ENCODE measurements around the gene FAM25A. TPM values are rescaled to one million over a fixed set of nuclear protein-coding genes. Genes with fewer than 3 reads are reported as not detected.
"Not testable (repeated sequence)": the region's sequence is repeated elsewhere in the genome, so short reads cannot be mapped to it uniquely, and the experiment has no call there.

Gene FAM25A
- total RNA-seq, 1 experiment from 2014 or later, result 2.7 TPM

- ATAC-seq; H3K27me3 ChIP-seq (ENCODE audit: insufficient read depth, low read length); RAD21 ChIA-PET (ENCODE audit: low non-redundant PET in 1 of 2, low total read pairs in 2 of 2, uncharacterized antibody in 2 of 2, unreplicated experiment in 2 of 2); H3K36me3 ChIP-seq (ENCODE audit: control insufficient read depth in 1 of 2, insufficient read depth in 2 of 2, low read length in 2 of 2); H3K4me1 ChIP-seq (ENCODE audit: control insufficient read depth in 1 of 2, insufficient read depth in 2 of 2, low read length in 2 of 2); CTCF ChIA-PET; H3K9me2 ChIP-seq (ENCODE audit: insufficient read depth); H3K79me2 ChIP-seq (ENCODE audit: insufficient read depth, low read length); H3K4me3 ChIP-seq (replicated peaks in 1 of 2; ENCODE audit: low read depth in 1 of 2, low read length in 2 of 2); H4K20me1 ChIP-seq (ENCODE audit: insufficient read depth); H3K4me2 ChIP-seq (ENCODE audit: low read length); H3K27ac ChIP-seq (ENCODE audit: low read depth, low read length); H2AFZ ChIP-seq (ENCODE audit: low read depth, low read length, poor library complexity, severe bottlenecking); H3K9ac ChIP-seq (ENCODE audit: low read length); DNase-seq (ENCODE audit: low read depth, low spot score); H3K9me3 ChIP-seq (ENCODE audit: control insufficient read depth in 1 of 2, insufficient read depth in 1 of 2, low read depth in 1 of 2, low read length in 2 of 2); intact Hi-C loops (cut with micrococcal nuclease); POLR2A ChIA-PET; BruUV-seq (replicated peaks): not testable (repeated sequence)
Observed at GRCh38 chr10:87043579-87043978, 23.5 kb downstream of the FAM25A start.

- H3K79me2 ChIP-seq (ENCODE audit: insufficient read depth, low read length), result no peaks in the 10 kb centered on the region
- no peak overlapping the region for H3K4me3 ChIP-seq (replicated peaks in 1 of 2; ENCODE audit: low read depth in 1 of 2, low read length in 2 of 2)
- CTCF ChIA-PET, result no interaction called here
- no peak overlapping the region for H3K9ac ChIP-seq (ENCODE audit: low read length)
- no peaks in the 10 kb centered on the region for H3K9me2 ChIP-seq (ENCODE audit: insufficient read depth)
- ATAC-seq (no peak), DNase-seq (ENCODE audit: low read depth, low spot score) (no peak)
- no TSS peak for BruUV-seq (replicated peaks)
- intact Hi-C loops (cut with micrococcal nuclease), result no loop called here
- RAD21 ChIA-PET (ENCODE audit: low non-redundant PET in 1 of 2, low total read pairs in 2 of 2, uncharacterized antibody in 2 of 2, unreplicated experiment in 2 of 2), result no interaction called here
- no peak overlapping the region for H3K27ac ChIP-seq (ENCODE audit: low read depth, low read length)
- no peaks in the 10 kb centered on the region for H3K9me3 ChIP-seq (ENCODE audit: control insufficient read depth in 1 of 2, insufficient read depth in 1 of 2, low read depth in 1 of 2, low read length in 2 of 2)
- no peak overlapping the region for H2AFZ ChIP-seq (ENCODE audit: low read depth, low read length, poor library complexity, severe bottlenecking)
- POLR2A ChIA-PET, result no interaction called here
- no peaks in the 10 kb centered on the region for H3K27me3 ChIP-seq (ENCODE audit: insufficient read depth, low read length)
- TF ChIP-seq EGR1 (IDR thresholded peaks at IDR 0.05; ENCODE audit: low read depth) (no peak), CEBPB (IDR thresholded peaks at IDR 0.05; ENCODE audit: low read depth) (no peak), ZNF274 (IDR thresholded peaks at IDR 0.05; ENCODE audit: low read depth, low read length) (no peak)
- H4K20me1 ChIP-seq (ENCODE audit: insufficient read depth), result no peaks in the 10 kb centered on the region
- peaks cover 0 to 12% of the 10 kb centered on the region in 2 experiments; a peak in 2 of 4 replicates for H3K36me3 ChIP-seq (ENCODE audit: control insufficient read depth in 1 of 2, insufficient read depth in 2 of 2, low read length in 2 of 2)
- H3K4me2 ChIP-seq (ENCODE audit: low read length), result no peak overlapping the region
- no peaks in the 10 kb centered on the region for H3K4me1 ChIP-seq (ENCODE audit: control insufficient read depth in 1 of 2, insufficient read depth in 2 of 2, low read length in 2 of 2)
Observed at GRCh38 chr10:87045434-87045938, 25.4 kb downstream of the FAM25A start.

GRCh38 chr10:87053111-87053510 is 33.0 kb downstream of the FAM25A start:
- DNase-seq (ENCODE audit: low read depth, low spot score) (no peak), ATAC-seq (no peak)
- H3K36me3 ChIP-seq (ENCODE audit: control insufficient read depth in 1 of 2, insufficient read depth in 2 of 2, low read length in 2 of 2), result peaks cover 23 to 38% of the 10 kb centered on the region in 2 experiments
- H3K79me2 ChIP-seq (ENCODE audit: insufficient read depth, low read length), result no peaks in the 10 kb centered on the region
- H2AFZ ChIP-seq (ENCODE audit: low read depth, low read length, poor library complexity, severe bottlenecking), result no peak overlapping the region
- POLR2A ChIA-PET, result no interaction called here
- no peak overlapping the region for H3K27ac ChIP-seq (ENCODE audit: low read depth, low read length)
- H3K9me2 ChIP-seq (ENCODE audit: insufficient read depth), result no peaks in the 10 kb centered on the region
- H3K4me2 ChIP-seq (ENCODE audit: low read length), result no peak overlapping the region
- no peak overlapping the region for H3K9ac ChIP-seq (ENCODE audit: low read length)
- BruUV-seq (replicated peaks), result no TSS peak
- no peaks in the 10 kb centered on the region for H3K27me3 ChIP-seq (ENCODE audit: insufficient read depth, low read length)
- intact Hi-C loops (cut with micrococcal nuclease), result no loop called here
- RAD21 ChIA-PET (ENCODE audit: low non-redundant PET in 1 of 2, low total read pairs in 2 of 2, uncharacterized antibody in 2 of 2, unreplicated experiment in 2 of 2), result no interaction called here
- H3K4me1 ChIP-seq (ENCODE audit: control insufficient read depth in 1 of 2, insufficient read depth in 2 of 2, low read length in 2 of 2), result no peaks in the 10 kb centered on the region
- CTCF ChIA-PET, result no interaction called here
- H4K20me1 ChIP-seq (ENCODE audit: insufficient read depth), result no peaks in the 10 kb centered on the region
- H3K9me3 ChIP-seq (ENCODE audit: control insufficient read depth in 1 of 2, insufficient read depth in 1 of 2, low read depth in 1 of 2, low read length in 2 of 2), result no peaks in the 10 kb centered on the region
- H3K4me3 ChIP-seq (replicated peaks in 1 of 2; ENCODE audit: low read depth in 1 of 2, low read length in 2 of 2), result no peak overlapping the region
- TF ChIP-seq MAX (IDR thresholded peaks at IDR 0.05) (no peak), CBX3 (IDR thresholded peaks at IDR 0.05; ENCODE audit: low read depth) (no peak), ATF3 (IDR thresholded peaks at IDR 0.05) (no peak), JUND (IDR thresholded peaks at IDR 0.05) (no peak), POLR2A (IDR thresholded peaks at IDR 0.05; ENCODE audit: borderline replicate concordance, extremely low read depth, insufficient read depth, insufficient read length) (no peak), EZH2 (IDR thresholded peaks at IDR 0.05) (no peak), SP1 (IDR thresholded peaks at IDR 0.05; ENCODE audit: low read depth) (no peak), SIN3A (IDR thresholded peaks at IDR 0.05; ENCODE audit: low read depth) (no peak), ZNF274 (IDR thresholded peaks at IDR 0.05; ENCODE audit: low read depth, low read length) (no peak), FOSL1 (IDR thresholded peaks at IDR 0.05; ENCODE audit: low read depth) (no peak), TCF7L2 (IDR thresholded peaks at IDR 0.05; ENCODE audit: borderline replicate concordance, extremely low read depth, insufficient read depth, insufficient read length) (no peak), YY1 (IDR thresholded peaks at IDR 0.05; ENCODE audit: extremely low read depth, insufficient replicate concordance, low read depth, low read length) (no peak)

Measured in HCT116 (cell line).